Heart left ventricle (tissue), 13 donors: ENCODE results near the gene COBL.

ENCODE experiments used
- POLR2A ChIP-seq, 2 donors: fragments of 450-650 bp; IDR thresholded peaks; one replicate each; pipeline ENCODE4 v1.6.1; 2017; ENCODE audit warnings: antibody characterized with exemption in 2 of 2, mild to moderate bottlenecking in 2 of 2, moderate library complexity in 2 of 2
- TF ChIP-seq, protein P1 (sequence below), 12 donors: fragments of 200-600 bp; sonication (generic) in 4 of 12; IDR thresholded peaks; one replicate each; pipeline versions ENCODE4 v1.5.0 to v1.8.0; 2018 to 2022; ENCODE audit warnings: antibody characterized with exemption in 12 of 12, mild to moderate bottlenecking in 5 of 12
- donor health status: ischemic (EF 13 %, LVEDD 7.1; RV severe dilation, severe dysfunction).
- donor health status: DM: no; HTN: yes; CAD: no.
- donor health status: DM: no; HTN: no; CAD: no.
- donor health status: ischemic (EF 25% LVEDD 6.9; RV normal size, moderate dysfunction).
- donor health status: ischemic (EF 25% LVEDD 5.7; RV mildly dilated, moderate dysfunction).
- donor health status: ischemic (EF 35%, LVEDD 5.7; RV mildly dilated, moderate dysfunction).
- donor health status: nonischemic (EF 11% LVEDD 7.7; RV severe dilation, severe dysfunction).
- donor health status: DM: yes; HTN: yes; CAD: no.
- donor health status: PGD.
- donor health status: ischemic (EF 29% LVEDD 5.4; RV normal size, mild dysfunction).
- donor health status: nonischemic (EF 23%, LVEDD 6.1; RV moderate dilation, normal function).

DNA sequence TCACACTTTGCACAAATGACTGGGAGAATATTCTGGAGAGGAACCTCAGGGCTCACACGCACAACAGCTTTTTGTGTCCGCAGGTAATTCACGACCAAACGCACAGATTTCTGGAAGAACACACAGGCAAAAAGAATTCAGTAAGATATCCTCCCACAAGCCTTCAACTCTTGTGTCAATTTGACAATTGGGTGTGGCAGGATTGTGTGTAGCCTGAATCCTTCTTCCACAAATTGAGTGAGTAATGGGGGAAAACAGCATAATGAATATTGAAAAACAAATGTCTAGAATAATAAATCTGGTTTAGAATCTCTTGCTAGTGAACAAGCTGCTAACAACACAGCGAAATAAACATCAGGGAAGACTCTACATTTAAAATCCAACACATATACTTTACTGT lies 125.6 kb downstream of the COBL start:
- TF ChIP-seq, protein P1, sequence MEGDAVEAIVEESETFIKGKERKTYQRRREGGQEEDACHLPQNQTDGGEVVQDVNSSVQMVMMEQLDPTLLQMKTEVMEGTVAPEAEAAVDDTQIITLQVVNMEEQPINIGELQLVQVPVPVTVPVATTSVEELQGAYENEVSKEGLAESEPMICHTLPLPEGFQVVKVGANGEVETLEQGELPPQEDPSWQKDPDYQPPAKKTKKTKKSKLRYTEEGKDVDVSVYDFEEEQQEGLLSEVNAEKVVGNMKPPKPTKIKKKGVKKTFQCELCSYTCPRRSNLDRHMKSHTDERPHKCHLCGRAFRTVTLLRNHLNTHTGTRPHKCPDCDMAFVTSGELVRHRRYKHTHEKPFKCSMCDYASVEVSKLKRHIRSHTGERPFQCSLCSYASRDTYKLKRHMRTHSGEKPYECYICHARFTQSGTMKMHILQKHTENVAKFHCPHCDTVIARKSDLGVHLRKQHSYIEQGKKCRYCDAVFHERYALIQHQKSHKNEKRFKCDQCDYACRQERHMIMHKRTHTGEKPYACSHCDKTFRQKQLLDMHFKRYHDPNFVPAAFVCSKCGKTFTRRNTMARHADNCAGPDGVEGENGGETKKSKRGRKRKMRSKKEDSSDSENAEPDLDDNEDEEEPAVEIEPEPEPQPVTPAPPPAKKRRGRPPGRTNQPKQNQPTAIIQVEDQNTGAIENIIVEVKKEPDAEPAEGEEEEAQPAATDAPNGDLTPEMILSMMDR (IDR thresholded peaks at IDR 0.05) = no peak
- TF ChIP-seq POLR2A (IDR thresholded peaks at IDR 0.05) = no peak
